ENCODE results near the gene PEAK3. TPM values are rescaled to one million over a fixed set of nuclear protein-coding genes. Genes with fewer than 3 reads are reported as not detected.

PEAK3 gene
- total RNA-seq, 2 donors from 2014 or later, result 2.4 to 8.2 TPM

DNA sequence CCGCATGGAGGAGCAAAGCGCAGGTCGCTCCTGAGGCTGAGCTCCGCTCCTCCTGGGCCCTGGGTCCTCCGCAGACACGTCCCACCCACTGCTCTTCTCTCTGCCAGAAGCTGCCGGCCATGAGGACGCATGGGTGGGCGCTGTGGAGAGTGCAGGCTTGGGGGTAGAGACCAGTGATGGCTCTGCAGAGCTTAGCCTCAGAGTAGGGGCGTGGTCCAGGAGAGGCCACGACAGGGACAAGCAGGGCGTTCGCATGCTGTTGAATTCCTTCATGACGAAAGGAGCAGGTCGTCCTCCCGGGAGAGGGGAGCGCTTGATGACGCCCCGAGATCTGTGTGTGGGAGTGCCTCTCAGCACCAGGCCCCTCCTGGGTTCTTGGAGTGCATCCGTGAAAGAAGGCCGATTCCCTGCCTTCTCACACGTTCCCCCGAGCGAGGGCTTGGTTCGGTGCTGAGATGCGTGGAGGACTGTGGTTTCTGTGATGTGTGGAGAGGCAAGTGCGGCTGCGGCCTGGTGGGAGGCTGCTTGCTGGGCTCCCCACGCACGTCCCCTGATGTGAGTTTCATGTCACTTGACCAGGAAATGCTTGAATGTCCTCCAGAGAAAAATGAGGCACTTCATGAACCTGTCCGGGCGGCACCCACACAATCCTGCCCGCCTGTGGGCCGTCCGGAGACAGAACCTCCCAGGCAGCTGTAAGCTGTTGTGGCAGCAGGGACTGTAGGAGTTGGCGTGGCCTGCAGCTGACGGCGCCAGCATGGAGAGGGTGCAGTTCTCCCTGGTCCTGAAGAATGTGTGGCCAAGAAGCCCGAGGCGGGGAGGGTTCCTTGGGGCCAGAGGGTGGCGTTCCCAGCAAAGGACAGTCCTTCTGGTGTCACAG, 40.9 kb downstream of the PEAK3 start:
- peaks cover 55% of the 10 kb centered on the region in 2 donors for H3K4me1 Mint-ChIP-seq (ENCODE audit: low read depth in 2 of 2)
- H3K27ac Mint-ChIP-seq, result peak overlapping the region; percentile 71 to 94
- H3K4me3 Mint-ChIP-seq, result peak overlapping the region; percentile 89
- no peak for ATAC-seq
- H3K9me3 Mint-ChIP-seq, result no peaks in the 10 kb centered on the region
- H3K36me3 Mint-ChIP-seq, result peaks cover 14% of the 10 kb centered on the region
- no peak for DNase-seq (ENCODE audit: low spot score)
- H3K27me3 Mint-ChIP-seq, result no peaks in the 10 kb centered on the region

DNA sequence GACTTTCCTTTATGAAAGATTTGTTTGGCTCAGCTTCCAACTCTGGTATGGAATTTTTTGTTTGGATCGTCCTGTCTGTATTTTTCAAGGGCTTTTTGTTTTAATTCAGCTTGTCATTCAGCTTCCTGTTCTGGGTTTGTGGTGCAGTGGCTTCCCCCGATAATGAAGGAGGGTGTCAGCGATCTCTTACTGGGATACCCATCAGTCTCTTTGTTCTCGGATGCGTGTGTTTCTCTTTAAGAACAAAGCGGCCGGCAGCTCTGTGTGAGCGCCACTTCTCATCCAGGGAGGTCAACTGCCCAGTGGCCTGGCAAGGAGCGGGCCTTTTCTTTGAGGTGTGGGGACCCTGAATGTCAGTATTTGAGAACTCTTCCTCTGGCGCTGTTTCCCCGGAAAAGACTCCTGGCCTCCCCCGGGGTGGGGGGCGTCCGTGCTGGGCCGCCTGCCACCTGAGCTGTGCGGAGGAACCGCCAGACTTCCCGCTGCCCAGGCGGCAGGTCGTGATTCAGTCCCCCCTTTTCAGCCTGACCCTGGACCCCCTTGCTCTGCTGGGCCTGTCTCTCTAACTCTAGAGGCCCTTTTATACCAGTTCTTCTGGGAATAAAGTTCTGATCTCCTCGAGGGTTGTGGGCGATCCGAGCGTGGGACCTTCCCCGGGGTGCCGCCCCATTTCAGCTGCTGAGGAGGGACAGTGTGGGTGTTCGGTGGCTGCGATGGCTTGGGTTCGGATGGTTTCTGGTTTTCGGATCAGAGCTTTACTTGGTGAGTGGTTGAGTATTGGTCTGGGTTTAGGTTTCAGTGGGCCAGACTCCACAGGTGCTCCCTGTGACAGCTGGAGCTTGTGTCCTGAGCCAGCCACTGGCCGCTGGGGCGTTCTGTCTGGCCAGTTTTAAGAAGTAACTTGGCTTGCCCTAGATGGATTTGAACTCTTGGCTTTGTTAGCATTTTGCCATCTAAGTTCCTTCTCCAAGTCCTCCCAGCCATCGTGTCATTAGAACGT, 41.9 kb downstream of the PEAK3 start:
- Mint-ChIP-seq H3K9me3 (no peaks in the 10 kb centered on the region), H3K27me3 (no peaks in the 10 kb centered on the region), H3K27ac (peak overlapping the region; percentile 71 to 94), H3K4me3 (peak overlapping the region; percentile 89), H3K4me1 (ENCODE audit: low read depth in 2 of 2) (peaks cover 59 to 60% of the 10 kb centered on the region in 2 donors), H3K36me3 (peaks cover 14% of the 10 kb centered on the region)
- DNase-seq (ENCODE audit: low spot score) (no peak), ATAC-seq (no peak)

DNA sequence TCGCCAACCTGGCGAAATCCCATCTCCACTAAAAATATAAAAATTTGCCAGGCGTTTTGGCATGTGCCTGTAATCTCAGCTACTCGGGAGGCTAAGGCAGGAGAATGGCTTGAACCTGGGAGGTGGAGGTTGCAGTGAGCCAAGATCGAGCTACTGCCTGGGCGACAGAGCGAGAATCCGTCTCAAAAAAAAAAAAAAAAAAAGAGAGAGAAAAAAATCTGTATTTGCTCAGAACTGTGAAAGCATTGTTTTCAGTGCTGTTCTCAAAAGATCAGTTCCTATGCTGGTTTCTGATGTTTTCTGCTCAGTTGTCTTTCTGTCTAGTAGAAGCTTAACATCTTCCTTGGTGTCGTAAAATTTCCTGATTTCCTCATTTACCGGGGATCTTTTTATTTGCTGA, 42.8 kb downstream of the PEAK3 start:
- Mint-ChIP-seq H3K4me3 (peak overlapping the region; percentile 89), H3K27ac (peak overlapping the region; percentile 71 to 94), H3K27me3 (no peaks in the 10 kb centered on the region), H3K4me1 (ENCODE audit: low read depth in 2 of 2) (peaks cover 67 to 69% of the 10 kb centered on the region in 2 donors), H3K9me3 (no peaks in the 10 kb centered on the region), H3K36me3 (peaks cover 14% of the 10 kb centered on the region)
- no peak for ATAC-seq
- DNase-seq (ENCODE audit: low spot score), result no peak

DNA sequence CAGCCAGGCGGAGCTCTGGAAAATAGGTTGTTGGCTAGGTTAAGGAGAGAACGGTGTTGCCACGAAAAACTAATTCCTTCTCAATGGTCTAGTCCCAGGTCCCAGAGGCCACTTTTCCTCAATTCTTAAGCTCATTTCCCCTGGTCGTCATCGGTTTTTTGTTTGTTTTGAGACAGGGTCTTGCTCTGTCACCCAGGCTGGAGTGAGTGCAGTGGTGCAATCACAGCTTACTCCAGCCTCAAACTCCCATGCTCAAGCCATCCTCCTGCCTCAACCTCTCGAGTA, 44.2 kb downstream of the PEAK3 start:
- Mint-ChIP-seq H3K27ac (peak overlapping the region; percentile 71 to 94), H3K9me3 (no peaks in the 10 kb centered on the region), H3K27me3 (no peaks in the 10 kb centered on the region), H3K4me3 (peak overlapping the region; percentile 89), H3K4me1 (ENCODE audit: low read depth in 2 of 2) (peaks cover 71 to 73% of the 10 kb centered on the region in 2 donors), H3K36me3 (peaks cover 14% of the 10 kb centered on the region)
- ATAC-seq (no peak), DNase-seq (ENCODE audit: low spot score) (no peak)

DNA sequence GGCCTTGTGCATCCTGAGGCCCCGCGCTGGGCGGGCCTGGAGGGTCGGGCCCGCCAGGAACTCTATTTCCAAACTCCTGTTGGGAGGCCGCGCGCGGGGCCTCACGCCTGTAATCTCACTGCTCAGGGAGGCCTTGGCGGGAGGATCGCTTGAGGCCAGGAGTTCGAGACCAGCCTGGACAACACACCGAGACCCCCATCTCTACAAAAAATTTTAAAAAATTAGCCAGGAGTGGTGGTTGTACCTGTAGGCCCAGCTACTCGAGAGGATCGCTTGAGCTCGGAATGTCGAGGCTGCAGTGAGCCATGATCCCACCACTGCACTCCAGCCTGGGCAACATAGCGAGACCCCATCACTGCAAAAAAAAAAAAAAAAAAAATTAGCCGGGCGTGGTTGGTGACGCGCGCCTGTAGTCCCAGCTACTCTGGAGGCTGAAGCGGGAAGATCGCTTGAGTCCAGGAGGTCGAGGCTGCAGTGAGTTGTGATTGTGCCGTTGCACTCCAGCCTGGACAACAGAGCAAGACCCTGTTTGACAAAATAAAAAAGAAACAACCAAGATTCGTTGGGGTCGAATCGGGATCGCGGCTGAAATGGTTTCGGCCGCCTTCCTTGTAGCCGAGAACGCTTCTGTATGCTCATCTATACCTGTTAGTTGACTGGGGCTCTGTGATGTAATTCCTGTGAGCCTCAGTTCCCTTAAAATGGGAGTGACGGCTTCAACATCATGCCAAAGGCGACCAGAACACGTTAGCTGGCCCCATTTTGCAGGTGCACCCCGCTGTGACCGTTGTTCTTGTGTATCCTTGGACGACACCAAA, 44.7 kb downstream of the PEAK3 start:
- Mint-ChIP-seq H3K27me3 (no peaks in the 10 kb centered on the region), H3K27ac (peak overlapping the region; percentile 71 to 94), H3K4me3 (peak overlapping the region; percentile 89), H3K4me1 (ENCODE audit: low read depth in 2 of 2) (peaks cover 68% of the 10 kb centered on the region in 2 donors), H3K9me3 (no peaks in the 10 kb centered on the region), H3K36me3 (peaks cover 14% of the 10 kb centered on the region)
- DNase-seq (ENCODE audit: low spot score) (no peak), ATAC-seq (no peak)

DNA sequence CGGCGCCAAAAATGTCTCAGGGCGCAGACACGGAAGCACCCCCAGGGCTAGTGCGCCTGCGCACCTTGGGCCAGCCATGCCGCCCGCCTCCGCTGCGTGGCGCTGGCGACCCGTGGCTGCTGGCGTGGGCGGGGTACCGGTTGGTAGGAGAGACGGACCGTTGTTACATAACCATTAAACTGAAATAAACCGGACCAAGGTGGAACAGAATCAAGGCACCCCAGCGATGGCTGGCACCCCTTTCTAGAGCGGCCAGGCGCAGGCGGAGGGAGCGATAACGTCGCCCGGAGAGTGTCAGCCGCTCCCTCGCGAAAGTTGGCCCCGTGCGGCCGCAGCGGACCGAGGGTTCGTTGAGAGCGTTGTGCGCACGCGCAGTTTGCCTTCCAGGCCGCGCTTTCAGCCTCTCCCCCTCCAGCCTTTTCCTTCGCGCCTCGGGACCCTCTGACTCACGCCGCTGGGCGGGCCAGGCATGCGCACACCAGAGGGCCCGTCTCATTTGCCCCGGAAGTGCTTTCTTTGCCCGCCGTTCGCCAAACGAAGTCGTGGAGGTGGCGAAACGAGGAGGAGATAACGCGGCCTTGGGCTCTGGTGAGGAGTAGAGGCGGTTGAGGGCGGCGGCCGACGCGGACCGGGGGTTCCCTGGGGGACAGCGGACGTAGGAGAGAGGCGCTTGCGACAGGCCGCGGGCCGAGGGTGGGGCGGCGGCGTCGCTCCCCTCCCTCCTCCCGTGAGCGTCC, 45.5 kb downstream of the PEAK3 start, which contains the start of the genes PLEKHJ1 and SF3A2:
TSS of gene PLEKHJ1 (minus strand) at position 16 of the 737 bp plus-strand sequence. CDS start 81 bp downstream, outside the sequence.
TSS of gene SF3A2 (plus strand) at position 511 of the 737 bp plus-strand sequence. CDS start 6,595 bp downstream, outside the sequence.
- peaks cover 14% of the 10 kb centered on the region for H3K36me3 Mint-ChIP-seq
- H3K4me1 Mint-ChIP-seq (ENCODE audit: low read depth in 2 of 2), result peaks cover 64 to 67% of the 10 kb centered on the region in 2 donors
- no peaks in the 10 kb centered on the region for H3K9me3 Mint-ChIP-seq
- no peaks in the 10 kb centered on the region for H3K27me3 Mint-ChIP-seq
- peak within 1 kb of the TSS; percentile 71 to 94 for H3K27ac Mint-ChIP-seq
- H3K4me3 Mint-ChIP-seq, result peak within 1 kb of the TSS; percentile 89
- DNase-seq (ENCODE audit: low spot score), result peak; percentile 99
- ATAC-seq, result peak; percentile 88 to 92

DNA sequence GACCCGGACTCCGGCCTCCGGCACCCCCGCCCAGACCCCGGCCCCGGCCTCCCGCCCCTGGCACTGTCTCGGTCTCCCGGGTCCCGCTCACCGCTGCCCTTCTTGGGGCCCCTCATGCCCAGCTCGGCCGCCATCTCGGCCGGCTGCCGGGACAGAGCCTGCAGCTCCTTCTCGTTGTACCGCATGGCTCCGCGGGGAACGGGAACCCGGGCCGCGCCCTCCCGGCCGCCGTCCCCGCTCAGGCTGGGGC, 46.0 kb downstream of the PEAK3 start:
- no peak for DNase-seq (ENCODE audit: low spot score)
- peaks cover 59 to 62% of the 10 kb centered on the region in 2 donors for H3K4me1 Mint-ChIP-seq (ENCODE audit: low read depth in 2 of 2)
- no peak for ATAC-seq
- H3K9me3 Mint-ChIP-seq, result no peaks in the 10 kb centered on the region
- no peaks in the 10 kb centered on the region for H3K27me3 Mint-ChIP-seq
- peak overlapping the region; percentile 71 to 94 for H3K27ac Mint-ChIP-seq
- H3K36me3 Mint-ChIP-seq, result peaks cover 14% of the 10 kb centered on the region
- peak overlapping the region; percentile 89 for H3K4me3 Mint-ChIP-seq

DNA sequence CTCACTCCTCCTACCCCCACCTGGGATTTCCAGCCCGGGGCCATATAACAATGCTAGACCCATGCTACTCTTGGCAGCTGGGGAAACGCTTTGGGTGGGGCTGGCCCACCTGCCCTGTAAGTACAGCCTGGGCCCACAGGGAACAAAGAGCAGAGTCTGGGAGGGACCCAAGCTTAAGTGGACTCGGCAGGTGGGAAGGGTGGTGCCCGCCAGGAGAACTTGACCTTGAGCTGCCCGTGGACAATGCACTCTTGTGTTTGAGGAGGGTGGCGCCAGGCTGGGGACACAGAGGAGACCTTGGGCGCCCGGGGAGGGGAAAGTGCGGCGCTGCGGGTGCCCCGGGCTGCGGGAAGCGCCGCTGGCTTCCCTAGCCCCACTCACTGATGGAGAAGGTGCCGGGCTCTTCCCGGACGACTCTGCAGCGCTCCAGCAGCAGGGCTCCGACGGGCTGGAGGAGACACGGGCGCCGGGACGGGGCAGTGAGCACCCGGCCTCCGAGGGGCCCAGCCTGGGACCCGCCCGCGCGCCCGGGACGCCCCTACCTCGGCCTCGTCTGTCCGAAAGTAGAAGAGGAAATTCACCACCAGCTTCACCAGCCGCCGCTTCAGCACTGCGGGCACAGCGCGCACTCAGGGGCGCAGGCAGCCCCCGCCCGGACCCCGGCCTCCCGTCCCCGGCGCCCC, 46.5 kb downstream of the PEAK3 start:
- Mint-ChIP-seq H3K4me1 (ENCODE audit: low read depth in 2 of 2) (peaks cover 55 to 57% of the 10 kb centered on the region in 2 donors), H3K27ac (peak overlapping the region; percentile 70 to 88), H3K36me3 (peaks cover 14% of the 10 kb centered on the region), H3K4me3 (peak overlapping the region; percentile 89), H3K27me3 (no peaks in the 10 kb centered on the region), H3K9me3 (no peaks in the 10 kb centered on the region)
- ATAC-seq (peak; percentile 2 to 11), DNase-seq (ENCODE audit: low spot score) (no peak)

DNA sequence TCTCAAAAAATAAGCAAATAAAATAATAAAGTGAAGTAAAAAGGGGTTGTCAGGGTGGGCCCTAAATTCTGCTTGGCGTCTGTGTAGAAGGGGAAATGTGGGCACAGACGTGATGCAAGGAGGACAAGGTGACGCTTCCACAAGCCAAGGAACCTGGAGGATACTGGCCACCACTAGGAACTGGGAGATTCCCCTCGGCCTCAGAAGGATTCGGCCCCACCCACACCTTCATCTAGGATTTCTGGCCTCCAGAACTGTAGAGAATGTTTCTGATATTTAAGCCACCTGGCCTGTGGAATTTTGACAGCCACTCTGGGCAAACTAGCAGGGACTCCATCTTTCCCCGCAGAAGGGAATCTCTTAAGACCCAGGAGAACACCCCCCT, 47.0 kb downstream of the PEAK3 start:
- peaks cover 14% of the 10 kb centered on the region for H3K36me3 Mint-ChIP-seq
- peaks cover 50 to 52% of the 10 kb centered on the region in 2 donors for H3K4me1 Mint-ChIP-seq (ENCODE audit: low read depth in 2 of 2)
- ATAC-seq (no peak), DNase-seq (ENCODE audit: low spot score) (no peak)
- peak overlapping the region; percentile 70 to 88 for H3K27ac Mint-ChIP-seq
- H3K9me3 Mint-ChIP-seq, result no peaks in the 10 kb centered on the region
- H3K4me3 Mint-ChIP-seq, result peak overlapping the region; percentile 89
- H3K27me3 Mint-ChIP-seq, result no peaks in the 10 kb centered on the region

DNA sequence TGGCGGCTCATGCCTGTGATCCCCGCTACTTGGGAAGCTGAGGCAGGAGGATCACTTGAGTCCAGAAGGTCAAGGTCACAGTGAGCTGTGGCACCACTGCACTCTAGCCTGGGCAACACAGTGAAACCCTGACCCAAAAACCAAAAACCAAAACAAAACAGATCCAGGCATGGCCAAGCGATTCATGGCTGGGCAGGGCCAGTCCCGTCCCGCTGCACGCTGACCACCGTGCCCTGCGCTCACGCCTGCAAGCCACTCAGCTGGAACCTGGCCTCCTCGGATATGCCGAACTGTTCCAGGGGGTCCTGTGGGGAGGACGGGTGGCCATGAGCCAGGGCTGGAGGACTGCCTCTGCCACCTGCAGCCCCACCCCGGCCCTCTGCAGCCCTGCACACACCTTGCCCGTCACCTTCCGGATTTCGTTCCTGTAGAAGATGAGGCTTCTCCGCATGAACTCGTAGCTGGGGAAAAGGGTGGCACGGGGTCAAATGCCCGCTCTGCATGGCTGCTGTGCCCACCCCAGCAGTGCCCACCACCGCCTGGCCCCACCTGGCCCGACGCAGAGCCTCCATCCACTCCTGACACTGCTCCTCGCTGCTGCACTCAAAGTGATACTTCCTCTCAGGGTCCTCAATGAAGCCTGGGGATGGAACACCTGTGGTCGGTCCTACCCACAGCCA, 48.2 kb downstream of the PEAK3 start:
- no peak for ATAC-seq
- Mint-ChIP-seq H3K9me3 (no peaks in the 10 kb centered on the region), H3K27me3 (no peaks in the 10 kb centered on the region), H3K27ac (peak overlapping the region; percentile 70 to 88), H3K4me3 (peak overlapping the region; percentile 89), H3K36me3 (peaks cover 8% of the 10 kb centered on the region), H3K4me1 (ENCODE audit: low read depth in 2 of 2) (peaks cover 39 to 41% of the 10 kb centered on the region in 2 donors)
- no peak for DNase-seq (ENCODE audit: low spot score)

DNA sequence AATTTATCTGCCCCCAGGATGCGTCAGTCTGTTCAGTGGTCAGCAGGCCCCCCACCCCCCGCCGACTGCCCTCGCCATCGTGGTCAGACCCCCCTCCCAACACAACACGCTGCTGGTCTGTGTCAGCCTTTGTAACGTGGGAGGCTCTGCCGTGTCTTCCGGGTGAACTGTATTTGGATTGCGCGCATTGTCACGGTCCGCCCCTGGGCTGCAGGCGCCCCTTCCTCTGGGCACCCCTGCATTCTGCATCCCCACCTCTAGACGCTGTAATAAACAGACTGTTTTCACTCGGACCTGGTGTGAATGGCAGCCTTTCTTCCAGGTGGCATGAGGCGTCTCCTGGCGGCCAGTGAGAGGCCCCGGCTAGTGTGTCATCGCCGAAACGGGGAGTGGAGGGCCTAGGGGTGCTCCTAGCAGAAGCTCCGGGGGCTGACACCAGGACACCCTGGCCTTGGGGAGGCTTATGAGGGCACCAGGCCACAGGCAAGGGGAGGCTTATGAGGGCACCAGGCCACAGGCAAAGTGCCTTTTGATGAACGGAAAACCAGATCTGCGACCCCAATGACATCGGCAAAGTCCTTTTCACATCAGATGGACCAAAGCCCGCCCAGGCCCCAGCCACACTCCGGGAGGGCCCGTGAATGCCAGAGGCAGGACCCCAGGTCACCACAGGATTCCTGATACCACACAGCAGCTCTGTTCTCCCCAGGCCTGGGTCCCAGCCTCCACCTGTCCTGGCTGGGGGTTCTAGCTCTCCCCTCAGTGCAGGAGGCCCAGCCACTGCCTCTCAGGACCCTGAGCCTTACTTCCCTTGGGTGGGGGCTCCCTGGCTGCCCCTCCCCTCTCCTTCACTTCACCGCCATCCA, 49.5 kb downstream of the PEAK3 start:
- ATAC-seq, result no peak
- H3K36me3 Mint-ChIP-seq, result no peaks in the 10 kb centered on the region
- no peak overlapping the region for H3K4me3 Mint-ChIP-seq
- peak overlapping the region in 1 of 2 donors; percentile 70 for H3K27ac Mint-ChIP-seq
- no peaks in the 10 kb centered on the region for H3K9me3 Mint-ChIP-seq
- no peak for DNase-seq (ENCODE audit: low spot score)
- H3K27me3 Mint-ChIP-seq, result no peaks in the 10 kb centered on the region
- peaks cover 27 to 28% of the 10 kb centered on the region in 2 donors for H3K4me1 Mint-ChIP-seq (ENCODE audit: low read depth in 2 of 2)
